Panc1 (cell line): Measurements from ENCODE around the gene LYSMD2.

ENCODE experiments used
- CTCF ChIP-seq: fragments of 450-650 bp; IDR thresholded peaks from 2 replicates; pipeline ENCODE4 v1.5.1; 2017; ENCODE audit warnings: mild to moderate bottlenecking
- POLR2AphosphoS5 ChIP-seq: IDR thresholded peaks from 2 replicates; pipeline ENCODE4 v1.6.1; 2012; ENCODE audit warnings: mild to moderate bottlenecking, low read depth, low read length, moderate library complexity
- REST ChIP-seq, 2 experiments: IDR thresholded peaks; 2 replicates each; pipeline ENCODE4 v1.6.1; 2011 to 2012; ENCODE audit warnings: low read depth in 2 of 2, control low read depth in 1 of 2, low read length in 1 of 2, mild to moderate bottlenecking in 1 of 2, moderate library complexity in 1 of 2; ENCODE audit not compliant: insufficient read depth in 1 of 2
- SIN3A ChIP-seq: IDR thresholded peaks from 2 replicates; pipeline ENCODE4 v1.6.1; 2012; ENCODE audit warnings: low read depth, mild to moderate bottlenecking, low read length, moderate library complexity, borderline replicate concordance; ENCODE audit not compliant: insufficient read depth
- TCF7L2 ChIP-seq: IDR thresholded peaks from 2 replicates; pipeline ENCODE4 v1.6.1; 2011; ENCODE audit warnings: mild to moderate bottlenecking, low read depth, low read length, inconsistent platforms

GRCh38 chr15:51677452-51677851, 60.0 kb downstream of the LYSMD2 start:
- TF ChIP-seq CTCF (no peak), REST (IDR thresholded peaks at IDR 0.05; ENCODE audit: insufficient read depth in 1 of 2, low read depth in 2 of 2, low read length in 1 of 2) (no peak), SIN3A (no peak), POLR2AphosphoS5 (no peak), TCF7L2 (no peak)
